ENCODE data around the gene LTN1. TPM values are rescaled to one million over a fixed set of nuclear protein-coding genes. Genes with fewer than 3 reads are reported as not detected.

The LTN1 gene
- 14.4 and 18.0 TPM in 2 replicates for total RNA-seq (ENCODE audit: low replicate concordance)

GRCh38 chr21:28992526-28993292, at the start of gene LTN1:
LTN1 (minus strand) TSS chr21:28992877; CDS start chr21:28992805, 72 bp downstream.

GRCh38 chr21:29024474-29025327, 32.0 kb upstream of the LTN1 start, which contains the start of gene USP16:
USP16 (plus strand) TSS chr21:29024668; CDS start chr21:29027914, 3,246 bp downstream.

Other genes with a start within 250 kb of the LTN1 start
- 7.5 and 16.2 TPM in 2 replicates for gene RWDD2B, start 26.5 kb upstream of the LTN1 start, total RNA-seq (ENCODE audit: low replicate concordance)
- gene USP16, start 31.8 kb upstream of the LTN1 start, total RNA-seq (ENCODE audit: low replicate concordance), result 22.3 and 26.0 TPM in 2 replicates
- 119 and 187 TPM in 2 replicates for gene CCT8, start 80.8 kb upstream of the LTN1 start, total RNA-seq (ENCODE audit: low replicate concordance)
- gene MAP3K7CL, start 137.8 kb upstream of the LTN1 start, total RNA-seq (ENCODE audit: low replicate concordance), result 38.0 and 90.5 TPM in 2 replicates

All from smooth muscle cell of the coronary artery (primary cell).